GM20431 (cell line): ENCODE data around the gene OSBPL9.

Experiments used
- in situ Hi-C: fragments of 300-500 bp; cut with MseI, MboI; formaldehyde crosslinking; loops from one replicate; pipeline ENCODE4 v1.15.0; 2020; ENCODE audit warnings: low sequenced_read_pairs; ENCODE audit not compliant: unreplicated experiment

OSBPL9 gene

GRCh38 chr1:51616903-51617708 is at the start of gene OSBPL9:
OSBPL9 (plus strand) TSS chr1:51617092; CDS start chr1:51617111, 19 bp downstream.
- in situ Hi-C loops, result no loop called here

GRCh38 chr1:51567653-51568052 is 49.2 kb upstream of the OSBPL9 start:
- in situ Hi-C loops, result no loop called here

- in situ Hi-C loops, result no loop called here
These were observed 48.5 kb upstream of the OSBPL9 start for GRCh38 chr1:51568231-51568935.

- in situ Hi-C loops, result no loop called here
These were observed 47.4 kb upstream of the OSBPL9 start for GRCh38 chr1:51569284-51570062.

GRCh38 chr1:51570063-51570710 is 46.7 kb upstream of the OSBPL9 start:
- in situ Hi-C loops, result no loop called here

GRCh38 chr1:51572365-51572764 is 44.5 kb upstream of the OSBPL9 start:
- in situ Hi-C loops, result no loop called here

DNA sequence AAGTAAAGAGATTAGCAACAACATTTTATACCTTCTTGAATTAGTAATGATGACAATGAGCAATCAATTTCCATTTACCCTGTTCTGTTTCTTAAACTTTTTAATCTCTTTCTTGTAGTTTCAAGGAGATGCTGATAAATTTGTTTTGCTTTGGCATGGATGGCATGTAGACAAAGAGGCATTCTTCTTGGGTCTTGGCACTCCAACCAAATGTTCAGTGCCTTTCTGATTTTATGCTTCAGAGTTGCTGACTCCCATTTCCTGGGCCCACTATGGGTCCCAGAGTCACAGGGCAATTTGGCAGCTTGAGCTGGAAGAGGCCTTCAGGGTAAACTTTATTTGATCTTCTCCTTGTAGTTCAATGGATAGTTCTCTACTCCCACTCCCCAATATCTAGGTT is 42.1 kb upstream of the OSBPL9 start:
- in situ Hi-C loops, result no loop called here

- in situ Hi-C loops, result no loop called here
These were observed 41.3 kb upstream of the OSBPL9 start for GRCh38 chr1:51575406-51576084.

DNA sequence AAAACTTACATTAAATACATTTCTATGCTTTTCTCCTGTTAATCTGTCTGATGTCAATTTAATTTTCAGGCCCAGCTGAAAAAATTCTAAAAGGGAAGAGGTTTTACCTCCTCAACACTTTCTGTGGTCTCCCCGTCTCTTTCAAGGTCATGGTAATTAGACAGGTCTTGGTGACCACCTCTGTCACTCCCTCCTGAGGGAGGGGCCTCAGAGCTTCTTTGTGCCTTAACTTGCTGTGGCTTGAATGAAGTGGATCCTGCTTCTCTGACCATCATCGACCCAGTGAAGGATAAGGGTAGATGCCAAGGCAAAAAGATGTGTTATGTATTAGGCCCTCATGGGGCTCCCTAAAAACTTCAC is 40.8 kb upstream of the OSBPL9 start:
- in situ Hi-C loops, result no loop called here

GRCh38 chr1:51576923-51577322 is 40.0 kb upstream of the OSBPL9 start:
- in situ Hi-C loops, result no loop called here

DNA sequence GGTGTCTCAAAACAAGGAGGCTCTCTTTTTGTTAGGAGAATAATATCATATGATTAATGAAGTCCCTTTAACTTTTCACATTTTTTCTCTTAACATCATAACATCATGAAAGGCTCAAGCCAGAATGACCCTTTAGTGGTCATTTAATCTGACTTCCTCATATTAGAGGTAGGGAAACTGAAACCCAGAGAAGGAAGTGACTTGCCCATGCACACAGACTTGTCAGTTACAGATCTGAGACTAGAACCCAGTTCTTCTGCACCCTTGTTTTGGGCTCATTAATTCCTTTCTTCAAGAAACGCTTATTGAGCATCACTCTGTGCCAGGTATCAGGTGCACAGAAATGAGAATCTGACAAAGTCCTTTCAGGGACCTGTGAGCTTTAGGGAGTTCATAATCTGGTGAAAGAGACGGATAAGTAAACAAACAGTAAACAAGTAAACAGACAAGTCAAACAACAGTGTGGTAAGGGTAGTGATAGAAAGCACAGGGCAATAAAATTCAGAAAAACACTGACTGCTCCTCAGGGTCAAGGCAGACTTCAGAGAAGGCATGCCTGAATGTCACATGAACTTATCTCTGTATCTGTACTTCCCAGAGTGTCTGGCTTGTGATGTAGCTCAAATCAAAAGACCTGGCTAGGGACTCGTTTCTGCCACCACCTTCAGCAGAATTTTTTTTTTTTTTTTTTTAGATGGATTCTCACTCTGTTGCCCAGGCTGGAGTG is 38.3 kb upstream of the OSBPL9 start:
- in situ Hi-C loops, result no loop called here

DNA sequence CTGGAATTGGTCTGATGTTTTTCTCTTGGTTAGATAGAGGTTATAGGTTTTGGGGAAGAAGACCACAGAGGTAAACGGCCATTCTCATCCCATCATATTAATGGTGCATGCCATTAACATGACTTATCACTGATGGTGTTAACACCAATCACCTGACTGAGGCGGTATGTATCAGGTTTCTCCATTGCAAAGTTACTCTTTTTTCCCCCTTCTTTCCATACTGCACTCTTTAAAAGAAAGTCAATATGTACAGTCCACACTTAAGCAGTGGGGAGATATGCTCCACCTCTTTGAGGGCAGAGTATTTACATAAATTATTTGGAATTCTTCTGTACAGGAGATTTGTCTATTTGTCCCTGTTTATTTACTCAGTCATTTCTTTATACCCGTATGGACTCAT is 35.7 kb upstream of the OSBPL9 start:
- in situ Hi-C loops, result no loop called here

DNA sequence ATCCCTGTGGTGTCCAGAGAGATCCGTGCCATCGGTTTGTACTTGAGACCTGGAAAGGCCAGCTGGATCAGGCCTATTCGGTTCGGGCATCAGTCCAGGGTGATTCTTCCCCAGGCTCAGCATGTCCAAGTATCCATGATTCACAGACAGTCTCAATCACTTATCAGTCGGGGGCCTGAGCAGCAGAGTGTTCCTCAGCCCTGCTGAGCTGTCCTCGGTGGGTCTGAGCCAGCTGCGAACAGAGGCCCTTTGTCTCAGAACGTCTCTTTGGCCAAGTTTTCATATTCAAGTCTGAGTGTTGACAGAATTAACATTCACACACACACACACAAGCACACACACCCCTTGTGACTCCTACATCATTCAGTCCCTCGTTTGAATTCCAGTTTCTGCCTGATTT is 33.4 kb upstream of the OSBPL9 start:
- in situ Hi-C loops, result no loop called here

- in situ Hi-C loops, result no loop called here
These were observed 32.9 kb upstream of the OSBPL9 start for GRCh38 chr1:51584021-51584420.

DNA sequence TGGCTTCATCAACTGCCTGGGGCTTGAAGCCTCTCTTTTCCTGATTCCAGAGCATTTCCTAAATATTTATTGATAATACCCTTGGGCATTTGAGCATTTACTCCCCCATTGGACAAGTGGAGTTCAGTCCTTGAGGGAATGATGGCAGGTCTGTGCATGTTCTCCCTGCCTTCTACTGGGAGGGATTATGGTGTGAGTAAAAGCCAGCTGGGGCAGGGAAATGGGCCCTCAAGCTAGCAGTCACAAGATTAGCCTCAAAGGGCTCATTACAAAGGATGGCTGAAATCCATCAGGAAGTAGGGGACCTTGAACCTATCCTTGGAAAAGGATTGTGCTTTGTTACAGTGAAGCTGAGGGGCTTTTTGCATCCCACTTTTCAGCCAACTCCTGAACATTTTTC is 24.2 kb upstream of the OSBPL9 start:
- in situ Hi-C loops, result no loop called here

DNA sequence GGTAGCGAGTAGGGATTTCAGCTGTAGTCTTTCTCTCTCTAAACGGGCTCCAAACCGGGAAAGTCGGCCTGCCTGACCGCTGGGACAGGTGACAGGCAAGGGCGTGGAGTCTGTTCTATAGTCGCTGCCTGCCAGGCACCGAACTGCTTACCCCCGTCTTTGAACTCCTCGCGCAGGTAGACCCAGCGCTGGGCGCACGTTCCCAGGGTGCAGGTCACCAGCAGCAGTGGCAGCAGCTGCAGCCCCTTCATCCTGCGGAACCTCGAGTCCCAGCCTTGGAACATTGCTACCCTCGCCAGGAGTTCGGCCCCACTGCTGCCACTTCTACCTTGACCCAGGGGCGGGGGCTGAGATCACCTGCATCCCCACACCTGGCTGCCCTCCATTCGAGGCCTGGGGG is 22.2 kb upstream of the OSBPL9 start:
- in situ Hi-C loops, result no loop called here

DNA sequence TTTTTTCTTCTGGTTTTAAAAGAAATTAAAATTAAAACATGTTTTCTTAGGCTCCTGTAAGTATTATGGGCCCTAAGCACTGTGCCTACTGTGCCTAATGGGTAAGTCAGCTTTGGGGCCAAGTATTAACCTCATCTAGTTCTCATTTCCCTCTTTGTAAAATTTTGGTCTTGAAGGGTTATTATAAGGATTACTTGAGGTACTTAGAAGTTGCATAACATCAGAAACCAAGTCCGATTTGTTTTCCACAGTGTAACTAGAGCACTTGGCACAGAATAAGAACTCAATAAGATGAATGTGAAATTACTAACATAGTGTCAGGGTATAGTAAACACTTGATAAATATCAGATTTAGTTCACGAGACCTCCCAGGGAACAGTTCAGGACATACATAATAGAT is 16.4 kb upstream of the OSBPL9 start:
- in situ Hi-C loops, result no loop called here

- in situ Hi-C loops, result no loop called here
These were observed 15.9 kb upstream of the OSBPL9 start for GRCh38 chr1:51600965-51601364.

- in situ Hi-C loops, result no loop called here
These were observed 10.8 kb upstream of the OSBPL9 start for GRCh38 chr1:51605961-51606723.
